COLO829 (cell line): Measurements from ENCODE around the gene EEF1A2.

Experiments
- DNase-seq: peaks from one replicate; pipeline ENCODE4 v3.0.0; 2012; ENCODE audit warnings: low spot score

Gene EEF1A2

DNA sequence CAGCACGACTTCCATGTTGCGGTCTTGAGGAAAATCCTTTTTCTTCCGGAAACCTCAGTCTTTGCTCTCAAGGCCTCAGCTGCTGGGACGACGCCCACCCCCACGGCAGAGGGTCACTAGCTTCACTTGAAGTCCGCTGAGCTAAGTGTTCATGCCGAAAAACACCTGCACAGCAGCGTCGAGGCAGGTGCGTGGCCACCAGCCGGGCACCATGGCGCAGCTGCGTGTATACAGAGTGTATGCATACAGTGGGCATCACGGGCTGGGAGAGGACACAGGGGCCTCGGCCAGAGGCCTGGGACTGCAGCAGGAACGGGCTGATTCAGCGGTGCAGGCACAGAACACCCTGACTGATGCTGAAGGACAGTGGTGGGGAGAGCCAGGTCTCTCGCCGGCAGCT lies 46.5 kb downstream of the EEF1A2 start:
- no peak for DNase-seq

DNA sequence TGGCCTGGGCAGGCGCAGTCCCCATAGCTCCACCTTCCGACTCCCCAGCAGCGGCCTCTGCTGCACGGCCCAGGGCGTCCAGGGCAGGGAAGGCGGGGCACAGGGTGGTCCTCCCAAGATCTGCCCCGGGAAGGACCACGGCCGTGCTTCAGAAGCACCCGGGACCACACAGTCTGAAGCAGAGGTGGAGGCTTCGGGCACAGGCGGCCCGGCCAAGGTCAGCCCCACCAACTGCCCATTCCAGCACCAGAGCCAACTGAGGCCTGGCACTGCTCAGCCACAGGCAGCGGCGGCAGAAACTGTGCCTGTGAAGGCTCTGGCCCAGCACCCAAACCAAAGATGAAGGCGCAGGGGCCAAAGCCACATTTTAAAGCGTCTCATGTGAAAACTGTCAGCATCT lies 47.1 kb downstream of the EEF1A2 start:
- no peak for DNase-seq

DNA sequence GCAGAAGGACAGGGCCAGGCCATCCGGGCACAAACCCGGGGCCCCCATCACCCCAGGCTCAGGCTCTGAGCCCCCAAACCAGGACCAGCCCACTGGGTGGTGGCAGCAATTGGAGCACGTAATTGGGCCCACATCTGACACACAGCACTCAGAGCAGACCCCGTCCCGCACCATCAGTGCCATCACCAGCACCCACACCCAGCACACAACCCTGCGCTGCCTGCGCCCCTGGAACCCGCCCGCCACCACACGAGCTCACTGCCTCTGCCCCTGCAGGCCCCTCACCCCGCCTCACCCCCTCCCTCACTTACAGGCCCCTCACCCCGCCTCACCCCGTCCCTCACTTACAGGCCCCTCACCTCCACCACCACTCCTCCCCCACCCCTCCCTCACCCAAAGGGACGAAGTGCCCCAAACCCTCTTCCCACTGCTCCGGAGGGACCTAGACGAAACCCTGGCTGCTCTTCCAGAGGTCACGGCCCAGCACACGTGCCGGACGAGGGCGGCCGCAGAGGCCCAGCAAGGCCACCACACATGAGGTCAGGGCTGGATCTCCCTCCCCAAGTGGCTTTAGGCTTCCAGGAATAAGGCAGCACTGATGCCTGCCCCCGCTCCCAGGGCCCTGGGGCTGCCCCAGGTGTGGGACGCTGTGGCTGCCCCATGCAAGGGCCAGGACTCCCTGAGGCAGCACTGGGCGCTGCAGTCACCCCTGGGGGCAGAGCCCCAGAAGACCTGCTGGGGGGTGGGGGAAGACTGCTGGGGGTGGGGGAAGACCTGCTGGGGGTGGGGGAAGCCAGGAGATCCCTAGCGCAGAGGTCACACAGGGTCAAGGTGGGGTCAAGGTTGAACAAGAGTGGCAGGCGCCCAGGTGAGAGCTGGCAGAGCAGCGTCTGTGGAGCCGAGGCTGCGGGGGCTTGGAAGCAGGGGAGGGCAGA lies 48.8 kb downstream of the EEF1A2 start:
- DNase-seq = no peak

DNA sequence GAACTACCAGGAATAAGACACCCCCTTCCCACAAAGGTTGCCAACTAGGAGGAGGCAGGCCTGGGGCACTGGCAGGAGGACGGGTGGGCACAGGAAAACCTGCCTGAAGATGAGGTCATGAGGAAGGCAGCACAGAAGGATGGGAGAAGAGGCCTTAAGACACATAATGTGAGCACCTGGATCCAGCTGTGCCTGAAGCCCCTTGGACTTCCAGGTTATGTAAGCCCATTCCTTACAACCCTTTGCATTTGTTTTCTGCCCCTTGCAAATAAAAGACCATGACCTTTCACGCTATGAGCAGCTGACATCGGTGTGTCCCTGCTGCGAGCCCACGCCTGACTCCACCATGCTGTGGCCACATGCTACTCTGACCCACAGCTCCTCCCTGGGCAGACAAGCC lies 49.9 kb downstream of the EEF1A2 start:
- no peak for DNase-seq

DNA sequence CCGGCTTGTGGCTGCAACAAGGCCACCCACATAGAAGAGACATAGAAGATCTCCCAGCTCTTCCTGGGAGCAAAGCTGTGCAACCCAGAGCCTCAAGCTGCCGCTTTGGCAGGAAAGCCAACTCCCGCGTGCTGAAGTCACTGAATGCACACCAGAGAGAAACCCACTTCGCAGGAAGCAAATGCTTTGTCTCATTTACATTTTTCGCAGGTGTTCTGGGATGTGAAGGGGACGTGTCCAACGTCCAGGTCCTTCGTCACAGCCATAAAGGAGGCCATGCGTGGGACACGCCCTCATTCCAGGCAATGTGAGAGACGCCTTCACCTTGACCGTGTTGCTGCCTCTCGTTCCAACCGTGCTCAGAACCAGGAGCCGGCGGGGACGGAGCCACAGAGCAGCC lies 50.9 kb downstream of the EEF1A2 start:
- no peak for DNase-seq

DNA sequence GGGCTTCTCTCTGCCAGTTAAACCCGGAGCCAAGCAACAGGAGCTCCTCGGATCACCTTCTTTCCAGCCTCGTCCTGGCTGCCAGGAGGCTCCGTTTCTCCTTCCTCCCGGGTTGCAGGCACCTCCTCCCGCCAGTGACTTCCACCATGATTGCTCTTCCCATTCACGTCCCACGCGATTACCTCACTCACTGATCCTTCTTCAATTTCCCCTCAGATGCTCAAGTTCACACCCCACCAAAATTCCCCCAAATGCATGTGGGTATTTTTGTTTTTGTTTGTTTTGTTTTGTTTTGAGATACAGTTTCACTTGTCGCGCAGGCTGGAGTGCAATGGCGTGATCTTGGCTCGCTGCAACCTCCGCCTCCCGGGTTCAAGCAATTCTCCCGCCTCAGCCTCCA lies 51.6 kb downstream of the EEF1A2 start:
- no peak for DNase-seq

DNA sequence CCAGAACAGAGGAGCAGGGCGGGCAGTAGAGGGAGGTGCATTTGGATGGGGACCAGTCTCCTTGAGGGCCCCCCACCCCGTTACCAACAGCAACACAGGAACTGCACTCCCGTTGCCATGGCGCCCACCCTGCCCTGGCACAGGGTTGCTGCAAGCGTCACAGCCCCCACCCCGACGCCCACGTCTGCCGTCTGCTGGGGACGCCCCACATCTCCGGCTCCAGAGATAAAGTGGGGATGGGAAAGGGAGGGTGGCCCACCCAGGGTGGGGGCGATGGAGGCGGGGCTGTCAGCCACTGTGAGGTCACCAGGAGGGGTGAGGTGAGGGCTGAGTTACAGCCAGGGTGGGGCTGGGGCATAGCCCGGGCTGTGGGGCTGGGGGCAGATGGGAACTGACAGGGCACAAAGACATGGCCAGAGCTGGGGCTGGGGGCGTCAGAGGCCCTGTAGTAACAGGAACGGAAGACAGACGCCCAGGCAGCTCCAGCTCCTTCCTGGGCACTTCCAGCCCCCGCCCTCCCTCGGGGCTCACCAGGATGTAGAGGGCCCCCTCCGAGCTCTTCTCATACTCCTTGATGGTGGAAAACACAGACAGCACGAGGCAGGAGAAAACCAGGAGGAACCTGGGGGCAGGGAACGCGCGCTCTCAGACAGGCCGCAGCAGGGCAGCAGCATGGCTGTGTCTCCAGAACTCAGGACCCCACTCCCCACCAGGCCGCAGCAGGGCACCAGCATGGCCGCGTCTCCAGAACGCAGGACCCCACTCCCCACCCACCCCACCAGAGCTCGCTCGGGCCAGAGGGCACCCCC lies 52.5 kb downstream of the EEF1A2 start:
- no peak for DNase-seq

DNA sequence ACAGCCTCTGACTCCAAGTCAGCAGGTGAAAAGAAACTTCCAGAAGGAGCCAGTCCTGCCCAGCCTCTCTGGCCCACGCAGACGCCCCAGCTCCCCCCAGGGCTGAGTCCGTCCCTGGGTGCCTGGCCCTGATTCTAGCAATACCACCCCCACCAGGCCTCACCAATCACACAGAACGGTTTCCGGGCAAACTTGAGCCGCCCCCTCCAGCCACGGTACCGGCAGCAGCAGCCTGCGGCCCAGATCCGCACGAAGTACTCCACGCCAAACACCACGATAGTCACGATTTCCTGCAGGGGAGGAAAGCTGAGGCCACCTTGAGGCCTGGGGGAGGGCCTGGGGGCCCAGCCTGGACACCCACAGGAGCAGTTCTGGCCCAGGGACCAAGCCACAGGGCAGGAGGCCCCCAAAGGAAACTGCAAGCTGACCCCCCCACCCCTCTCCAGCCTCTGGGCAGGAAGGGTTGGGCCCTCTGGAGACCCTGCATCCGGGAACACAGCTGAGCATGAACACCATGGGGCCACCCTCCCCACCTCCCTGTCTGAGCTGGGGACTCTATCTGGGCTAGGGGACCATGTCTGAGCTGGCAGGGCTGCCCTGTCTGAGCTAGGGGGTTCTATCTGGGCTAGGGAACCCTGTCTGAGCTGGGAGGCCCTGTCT lies 53.7 kb downstream of the EEF1A2 start:
- DNase-seq = no peak

DNA sequence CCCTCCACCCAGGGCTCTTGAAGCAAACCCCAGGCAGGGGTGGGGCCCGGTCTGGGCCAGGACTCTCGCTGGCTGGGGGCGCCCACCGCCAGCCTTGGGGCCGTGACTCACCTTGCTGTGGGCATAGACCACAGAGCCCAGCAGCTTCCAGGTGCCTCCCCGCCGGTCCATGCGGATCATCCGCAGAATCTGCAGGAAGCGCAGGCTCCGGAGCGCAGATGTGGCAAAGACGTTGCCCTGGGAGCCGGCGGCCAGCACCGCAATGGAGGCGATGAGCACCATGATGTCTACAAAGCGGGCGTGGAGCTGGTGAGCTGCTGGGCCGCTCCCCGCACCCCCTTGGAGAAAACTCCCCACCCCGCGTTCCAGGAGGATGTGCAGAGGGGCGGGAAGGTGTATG lies 54.3 kb downstream of the EEF1A2 start:
- no peak for DNase-seq

DNA sequence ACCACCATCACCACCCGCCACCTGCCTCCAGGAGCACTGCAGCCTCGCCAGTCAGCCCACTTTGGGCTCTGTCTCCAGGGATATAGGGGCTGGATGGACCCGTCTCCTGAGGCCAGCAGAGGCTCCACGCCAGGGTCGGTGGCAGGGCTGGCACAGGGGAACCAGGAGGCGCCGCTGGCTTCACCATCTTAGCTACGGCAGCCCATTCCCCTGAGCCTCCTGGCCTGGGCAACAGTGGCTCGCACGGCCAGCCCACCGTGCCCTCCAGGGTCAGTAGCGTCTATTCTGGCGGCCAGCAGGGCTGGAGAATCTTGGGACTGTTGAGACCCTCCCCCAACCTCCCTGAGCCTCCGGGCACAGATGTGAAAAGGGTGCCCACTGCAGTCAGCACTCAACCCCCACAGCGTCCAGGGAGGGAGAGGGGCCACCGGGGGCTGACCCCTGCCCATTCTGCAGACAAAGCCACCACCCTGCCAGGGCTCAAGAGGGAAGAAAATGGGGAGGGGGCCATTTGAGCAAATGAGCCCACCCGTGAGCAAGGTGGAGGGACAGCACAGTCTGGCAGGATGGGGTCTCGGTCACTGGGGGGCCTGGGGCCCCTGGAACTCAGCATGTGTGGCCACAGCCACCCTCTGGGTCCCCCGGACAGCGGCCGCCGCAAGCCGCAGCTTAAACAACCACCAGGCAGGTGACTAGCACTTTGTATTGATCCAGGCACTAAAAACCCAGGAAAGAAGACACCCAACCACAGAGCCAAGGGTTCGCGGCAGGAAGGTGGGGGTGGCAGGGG lies 55.1 kb downstream of the EEF1A2 start:
- no peak for DNase-seq

DNA sequence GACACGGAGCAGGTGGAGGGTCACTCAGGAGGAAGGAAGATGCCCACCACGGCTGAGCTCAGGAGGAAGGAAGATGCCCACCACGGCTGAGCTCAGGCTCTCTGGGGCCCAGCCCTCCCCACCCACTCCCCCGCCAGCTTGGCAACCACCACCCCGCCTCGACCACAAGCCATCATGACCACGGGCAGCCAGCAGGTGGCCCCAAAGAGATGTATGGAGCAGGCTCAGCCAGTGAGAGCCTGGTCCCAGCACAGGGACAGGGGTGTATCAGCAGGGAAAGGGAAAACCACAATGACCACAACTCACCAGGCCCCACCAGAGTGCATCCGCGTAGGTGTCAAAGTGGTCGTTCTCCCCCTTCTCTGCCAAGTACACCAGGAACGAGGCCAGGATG lies 56.8 kb downstream of the EEF1A2 start:
- peak; percentile 57 for DNase-seq

DNA sequence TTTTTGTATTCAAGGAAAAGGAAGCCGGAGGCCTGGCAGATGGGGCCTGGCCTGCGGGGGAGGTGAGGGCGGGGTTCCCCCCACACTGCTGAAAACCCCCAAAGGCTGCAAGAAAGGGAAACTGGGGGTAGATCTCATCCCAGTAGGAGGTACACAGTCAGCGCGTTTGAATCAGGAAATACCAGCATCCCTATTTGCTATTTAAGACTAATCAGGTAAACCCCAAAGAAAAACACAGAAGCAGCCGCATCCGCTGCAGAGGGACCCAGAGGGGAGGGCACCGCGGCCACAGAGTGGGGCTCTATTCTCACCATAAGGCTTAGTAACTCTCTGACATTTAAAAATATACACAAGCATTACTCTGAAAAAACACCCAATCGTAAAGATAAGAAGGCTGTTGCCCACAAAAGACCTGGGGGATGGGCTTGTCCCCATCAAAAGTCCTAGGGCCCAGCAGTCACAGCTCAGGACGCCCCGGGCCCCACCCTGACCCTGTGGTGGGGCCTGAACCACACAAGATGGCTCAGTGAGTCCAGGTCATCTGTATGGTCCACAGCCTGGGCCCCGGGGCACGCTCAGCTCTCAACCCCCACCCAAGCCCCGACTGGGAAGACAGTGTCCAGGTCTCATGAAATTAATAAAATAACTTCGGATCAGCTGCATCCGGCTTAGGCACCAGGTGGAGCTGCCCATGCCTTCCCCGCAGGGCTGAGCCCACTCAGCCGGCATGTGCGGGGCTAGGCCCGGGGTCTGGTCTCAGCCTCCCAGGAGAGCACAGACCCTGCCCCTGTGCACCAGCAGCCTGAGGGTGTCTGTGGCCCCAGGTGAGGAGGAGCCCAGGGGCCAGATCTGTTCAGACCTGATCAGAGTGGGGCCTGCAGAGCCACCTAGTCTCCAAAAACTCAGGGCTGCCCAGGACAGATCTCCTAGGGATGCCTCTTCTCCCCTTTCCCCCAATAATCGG lies 57.5 kb downstream of the EEF1A2 start:
- DNase-seq = no peak

DNA sequence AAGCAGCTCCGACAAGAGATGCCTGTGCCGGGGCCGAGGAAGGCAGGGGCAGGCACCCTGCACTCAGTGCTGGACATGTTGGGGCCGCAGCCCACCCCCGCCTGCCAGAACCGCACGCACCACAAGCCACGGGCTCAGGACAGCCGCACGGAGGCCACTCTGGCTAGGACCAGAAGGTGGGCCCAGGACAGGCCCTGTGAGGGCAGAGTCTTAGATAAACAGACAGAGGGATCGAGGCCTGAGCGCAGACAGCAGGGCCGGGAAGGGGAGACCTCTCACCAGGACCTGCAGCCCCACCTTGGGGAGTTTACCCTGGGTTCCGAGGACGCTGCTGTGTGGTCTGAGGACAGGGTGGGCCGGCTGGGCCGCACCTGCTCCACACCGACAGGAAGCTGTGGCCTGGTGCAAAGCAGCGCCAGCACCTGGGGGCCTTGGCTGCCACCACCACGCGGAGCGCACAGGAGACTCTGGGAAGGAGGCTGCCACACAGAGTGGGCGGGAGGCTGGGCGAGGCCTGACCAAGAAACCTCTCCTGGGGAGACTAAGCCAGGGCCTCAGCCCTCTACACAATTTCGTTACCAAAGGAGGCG lies 58.4 kb downstream of the EEF1A2 start:
- DNase-seq = no peak

DNA sequence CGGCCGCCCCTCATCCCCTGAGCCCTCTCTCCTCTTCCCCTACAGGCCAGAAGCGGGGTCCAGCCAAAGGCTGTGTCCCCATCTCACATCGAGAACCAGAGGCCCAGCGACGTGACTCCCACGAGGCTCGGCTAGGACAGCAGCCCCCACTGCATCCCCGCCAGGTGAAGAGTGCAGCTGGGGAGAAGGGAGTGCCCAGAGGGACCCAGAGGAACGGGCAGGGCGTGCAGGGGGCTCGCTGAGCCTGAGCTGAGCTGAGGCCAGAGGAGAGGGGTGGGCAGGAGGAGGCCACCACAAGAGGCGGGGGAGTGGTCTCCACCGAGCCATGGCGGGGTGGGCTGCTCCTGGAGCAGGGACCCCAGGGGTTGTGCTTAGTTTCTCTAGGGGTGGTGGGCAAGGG lies 59.0 kb downstream of the EEF1A2 start:
- no peak for DNase-seq

DNA sequence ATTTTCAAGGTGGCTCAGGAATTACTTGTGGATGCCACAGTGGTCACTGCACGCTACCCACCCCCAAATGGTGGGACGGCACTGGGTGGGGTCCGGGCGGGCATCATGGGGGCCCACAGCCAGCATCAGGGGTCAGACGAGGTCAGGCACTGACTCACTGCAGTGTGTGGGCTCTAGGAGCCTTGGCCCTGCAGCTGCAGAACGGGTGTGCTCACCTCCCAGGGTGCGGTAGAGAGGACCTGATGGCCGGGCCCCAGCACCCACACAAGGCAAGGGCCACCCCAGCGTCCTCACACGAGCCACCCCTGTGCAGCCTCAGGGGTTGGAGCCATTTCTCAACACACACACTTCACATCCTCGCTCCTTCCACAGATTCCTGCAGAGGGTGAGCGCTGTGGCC lies 60.8 kb downstream of the EEF1A2 start:
- DNase-seq = no peak
